Measurements from ENCODE around the gene CDH23. TPM values are rescaled to one million over a fixed set of nuclear protein-coding genes. Genes with fewer than 3 reads are reported as not detected.

The CDH23 gene
- total RNA-seq, 1 experiment from 2014 or later = 0.37 TPM

GRCh38 chr10:71833451-71834342 lies 437.0 kb downstream of the CDH23 start:
- no peak for DNase-seq (ENCODE audit: low spot score)

GRCh38 chr10:71834343-71834674 lies 437.6 kb downstream of the CDH23 start:
- DNase-seq (ENCODE audit: low spot score) = no peak

- peak; percentile 79 for DNase-seq (ENCODE audit: low spot score)
Observed at GRCh38 chr10:71835671-71836595, 439.2 kb downstream of the CDH23 start.

- no peak for DNase-seq (ENCODE audit: low spot score)
Observed at GRCh38 chr10:71836596-71836974, 439.9 kb downstream of the CDH23 start.

- DNase-seq (ENCODE audit: low spot score) = no peak
Observed at GRCh38 chr10:71837098-71837827, 440.5 kb downstream of the CDH23 start.

- DNase-seq (ENCODE audit: low spot score) = no peak
Observed at GRCh38 chr10:71838264-71839211, 441.8 kb downstream of the CDH23 start.

- peak; percentile 89 for DNase-seq (ENCODE audit: low spot score)
Observed at GRCh38 chr10:71840177-71840957, 443.6 kb downstream of the CDH23 start.

GRCh38 chr10:71840958-71841335 lies 444.2 kb downstream of the CDH23 start:
- no peak for DNase-seq (ENCODE audit: low spot score)

GRCh38 chr10:71842422-71842821 lies 445.7 kb downstream of the CDH23 start:
- no peak for DNase-seq (ENCODE audit: low spot score)

GRCh38 chr10:71842856-71843686 lies 446.4 kb downstream of the CDH23 start:
- no peak for DNase-seq (ENCODE audit: low spot score)

GRCh38 chr10:71844084-71844483 lies 447.4 kb downstream of the CDH23 start:
- DNase-seq (ENCODE audit: low spot score) = no peak

- DNase-seq (ENCODE audit: low spot score) = no peak
Observed at GRCh38 chr10:71844695-71845094, 448.0 kb downstream of the CDH23 start.

- DNase-seq (ENCODE audit: low spot score) = no peak
Observed at GRCh38 chr10:71845410-71846405, 449.0 kb downstream of the CDH23 start.

- DNase-seq (ENCODE audit: low spot score) = no peak
Observed at GRCh38 chr10:71846816-71847215, 450.1 kb downstream of the CDH23 start.

GRCh38 chr10:71847418-71847817 lies 450.7 kb downstream of the CDH23 start:
- no peak for DNase-seq (ENCODE audit: low spot score)

- DNase-seq (ENCODE audit: low spot score) = no peak
Observed at GRCh38 chr10:71848325-71849275, 451.9 kb downstream of the CDH23 start.

GRCh38 chr10:71849461-71849908 lies 452.8 kb downstream of the CDH23 start:
- no peak for DNase-seq (ENCODE audit: low spot score)

Measured in H4 (cell line).